K562 (cell line): ENCODE measurements around the gene UHMK1. TPM values are rescaled to one million over a fixed set of nuclear protein-coding genes. Genes with fewer than 3 reads are reported as not detected.

Experiments used
- DACH1 ChIP-seq: fragments of 450-650 bp; IDR thresholded peaks from 2 replicates; pipeline ENCODE4 v1.6.1; 2018; ENCODE audit not compliant: partially characterized antibody
- FUS ChIP-seq: fragments of 200-400 bp; formaldehyde crosslinking; optimal IDR thresholded peaks from 2 replicates; pipeline ENCODE3; 2017; ENCODE audit warnings: low read depth, low read length
- GTF2B ChIP-seq: IDR thresholded peaks from 2 replicates; pipeline ENCODE4 v1.6.1; 2011; ENCODE audit not compliant: insufficient read length; ENCODE audit errors: extremely low read depth
- HDAC8 ChIP-seq: fragments of 450-650 bp; IDR thresholded peaks from 2 replicates; pipeline ENCODE4 v1.6.1; 2016; ENCODE audit warnings: mild to moderate bottlenecking, missing genetic modification characterization, moderate library complexity, missing compliant biosample characterization
- HNRNPH1 ChIP-seq: fragments of 200-400 bp; formaldehyde crosslinking; optimal IDR thresholded peaks from 2 replicates; pipeline ENCODE3; 2017; ENCODE audit warnings: low read depth, mild to moderate bottlenecking, low read length, moderate library complexity
- RNF219 ChIP-seq: fragments of 250-450 bp; sonication (Bioruptor Pico); IDR thresholded peaks from 2 replicates; pipeline ENCODE4 v1.5.0; 2022; ENCODE audit warnings: mild to moderate bottlenecking
- polyA plus RNA-seq, 8 experiments: library from polyadenylated mRNA; depleted of rRNA in 4 of 8; stranded (reverse) in 5 of 8; unstranded in 3 of 8; fragments of >200 nt; fragmentation: Nextera tagmentation in 2 of 8; fragmentation: Illumina TruSeq in 1 of 8; extraction: Ambion mirVana in 2 of 8; extraction: Trizol in 1 of 8; gene quantifications; 2 replicates each; pipeline versions ENCODE4 v1.2.1 to v1.2.3, GENCODE V29; 2011 to 2014; ENCODE audit warnings: inconsistent platforms in 1 of 8, missing spikeins in 1 of 8
- small RNA-seq: library from RNA; depleted of rRNA; stranded (forward); fragments of <200 nt; gene quantifications from one replicate; pipeline ENCODE3, GENCODE V24; 2014
- total RNA-seq, 7 experiments: library from RNA; depleted of rRNA in 6 of 7; stranded (reverse); fragments of >200 nt in 6 of 7; fragmentation: Illumina TruSeq in 2 of 7; extraction: Trizol in 2 of 7; gene quantifications; 2 replicates each; pipeline versions ENCODE4 v1.2.1 to v1.2.3, GENCODE V29; 2011 to 2021; ENCODE audit warnings: low replicate concordance in 1 of 7
- TF ChIP-seq, protein P1 (sequence below): fragments of 250-450 bp; sonication (Bioruptor Pico); IDR thresholded peaks from 2 replicates; pipeline ENCODE4 v1.5.0; 2021
- TF ChIP-seq, protein P2 (sequence below): fragments of 250-450 bp; sonication (Bioruptor Pico); IDR thresholded peaks from 2 replicates; pipeline ENCODE4 v1.8.0; 2021; ENCODE audit warnings: mild to moderate bottlenecking, moderate library complexity

UHMK1 gene
- total and polyA plus RNA-seq, 9 of the 15 experiments (the other 6 are each of a cell fraction or from before 2014, with no cell fraction given) = 13.1 to 72.4 (median 38.3) TPM

- TF ChIP-seq, protein P1, sequence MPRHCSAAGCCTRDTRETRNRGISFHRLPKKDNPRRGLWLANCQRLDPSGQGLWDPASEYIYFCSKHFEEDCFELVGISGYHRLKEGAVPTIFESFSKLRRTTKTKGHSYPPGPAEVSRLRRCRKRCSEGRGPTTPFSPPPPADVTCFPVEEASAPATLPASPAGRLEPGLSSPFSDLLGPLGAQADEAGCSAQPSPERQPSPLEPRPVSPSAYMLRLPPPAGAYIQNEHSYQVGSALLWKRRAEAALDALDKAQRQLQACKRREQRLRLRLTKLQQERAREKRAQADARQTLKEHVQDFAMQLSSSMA = no peak
- no peak for TF ChIP-seq HNRNPH1
- TF ChIP-seq FUS = no peak
- TF ChIP-seq DACH1 = no peak
- TF ChIP-seq GTF2B = no peak
- TF ChIP-seq, protein P2, sequence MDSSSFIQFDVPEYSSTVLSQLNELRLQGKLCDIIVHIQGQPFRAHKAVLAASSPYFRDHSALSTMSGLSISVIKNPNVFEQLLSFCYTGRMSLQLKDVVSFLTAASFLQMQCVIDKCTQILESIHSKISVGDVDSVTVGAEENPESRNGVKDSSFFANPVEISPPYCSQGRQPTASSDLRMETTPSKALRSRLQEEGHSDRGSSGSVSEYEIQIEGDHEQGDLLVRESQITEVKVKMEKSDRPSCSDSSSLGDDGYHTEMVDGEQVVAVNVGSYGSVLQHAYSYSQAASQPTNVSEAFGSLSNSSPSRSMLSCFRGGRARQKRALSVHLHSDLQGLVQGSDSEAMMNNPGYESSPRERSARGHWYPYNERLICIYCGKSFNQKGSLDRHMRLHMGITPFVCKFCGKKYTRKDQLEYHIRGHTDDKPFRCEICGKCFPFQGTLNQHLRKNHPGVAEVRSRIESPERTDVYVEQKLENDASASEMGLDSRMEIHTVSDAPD (CRISPR knock-in tag) = no peak
- TF ChIP-seq RNF219 (CRISPR knock-in tag) = no peak
- no peak for TF ChIP-seq HDAC8 (tag)
Measured at GRCh38 chr1:162578936-162579335, 81.3 kb downstream of the UHMK1 start (continued).

Small RNA genes within 50 kb of the gene (small RNA-seq; reads per million reads assigned to genes)
- not detected for gene UQCRBP2

Other genes with a start within 250 kb of the UHMK1 start
- not detected in 2 replicates for gene SPATA46, start 121.0 kb upstream of the UHMK1 start, total RNA-seq (2014; rRNA removed)
- gene SPATA46, start 121.0 kb upstream of the UHMK1 start, total RNA-seq (2014; rRNA removed; fragmentation: Illumina TruSeq; extraction: Trizol) = not detected in 2 replicates
- not detected in 2 replicates for gene SPATA46, start 121.0 kb upstream of the UHMK1 start, total RNA-seq (2015; rRNA removed; fragmentation: Illumina TruSeq; extraction: Trizol)
- gene SPATA46, start 121.0 kb upstream of the UHMK1 start, total RNA-seq (2021) = not detected in 2 replicates
- gene SPATA46, start 121.0 kb upstream of the UHMK1 start, polyA plus RNA-seq (2011; rRNA removed) = 0.04 TPM in 2 replicates
- gene SPATA46, start 121.0 kb upstream of the UHMK1 start, polyA plus RNA-seq (2014; fragmentation: Illumina TruSeq; extraction: Trizol) = not detected in 2 replicates
- gene SPATA46, start 121.0 kb upstream of the UHMK1 start, polyA plus RNA-seq (2014; fragmentation: Nextera tagmentation; extraction: Ambion mirVana) = under 1 TPM in 1 of 2 experiments, not detected in 1; 0.11 TPM
- not detected in 2 replicates for gene SPATA46, start 121.0 kb upstream of the UHMK1 start, polyA plus RNA-seq (2014; rRNA removed)
- gene C1orf226, start 116.1 kb upstream of the UHMK1 start, total RNA-seq (2014; rRNA removed) = 0.36 and 0.37 TPM in 2 replicates
- 0.47 and 0.64 TPM in 2 replicates for gene C1orf226, start 116.1 kb upstream of the UHMK1 start, total RNA-seq (2014; rRNA removed; fragmentation: Illumina TruSeq; extraction: Trizol)
- 0.33 and 0.53 TPM in 2 replicates for gene C1orf226, start 116.1 kb upstream of the UHMK1 start, total RNA-seq (2015; rRNA removed; fragmentation: Illumina TruSeq; extraction: Trizol)
- gene C1orf226, start 116.1 kb upstream of the UHMK1 start, total RNA-seq (2021) = 1.4 and 1.6 TPM in 2 replicates
- 0.81 and 1.4 TPM in 2 replicates for gene C1orf226, start 116.1 kb upstream of the UHMK1 start, polyA plus RNA-seq (2011; rRNA removed)
- gene C1orf226, start 116.1 kb upstream of the UHMK1 start, polyA plus RNA-seq (2014; fragmentation: Illumina TruSeq; extraction: Trizol) = 1.2 and 1.3 TPM in 2 replicates
- gene C1orf226, start 116.1 kb upstream of the UHMK1 start, polyA plus RNA-seq (2014; fragmentation: Nextera tagmentation; extraction: Ambion mirVana) = under 1 TPM; 0.10 to 0.20 TPM
- gene C1orf226, start 116.1 kb upstream of the UHMK1 start, polyA plus RNA-seq (2014; rRNA removed) = 0.56 and 0.88 TPM in 2 replicates
- 5.2 and 5.6 TPM in 2 replicates for gene SH2D1B, start 85.7 kb upstream of the UHMK1 start, total RNA-seq (2014; rRNA removed)
- 9.7 and 10.8 TPM in 2 replicates for gene SH2D1B, start 85.7 kb upstream of the UHMK1 start, total RNA-seq (2014; rRNA removed; fragmentation: Illumina TruSeq; extraction: Trizol)
- 7.9 and 8.3 TPM in 2 replicates for gene SH2D1B, start 85.7 kb upstream of the UHMK1 start, total RNA-seq (2015; rRNA removed; fragmentation: Illumina TruSeq; extraction: Trizol)
- gene SH2D1B, start 85.7 kb upstream of the UHMK1 start, total RNA-seq (2021) = 5.4 and 6.3 TPM in 2 replicates
- 4.8 and 5.7 TPM in 2 replicates for gene SH2D1B, start 85.7 kb upstream of the UHMK1 start, polyA plus RNA-seq (2011; rRNA removed)
- 13.4 and 14.1 TPM in 2 replicates for gene SH2D1B, start 85.7 kb upstream of the UHMK1 start, polyA plus RNA-seq (2014; fragmentation: Illumina TruSeq; extraction: Trizol)
- 10 to 100 TPM; 17.1 to 19.6 TPM for gene SH2D1B, start 85.7 kb upstream of the UHMK1 start, polyA plus RNA-seq (2014; fragmentation: Nextera tagmentation; extraction: Ambion mirVana)
- 7.2 and 12.3 TPM in 2 replicates for gene SH2D1B, start 85.7 kb upstream of the UHMK1 start, polyA plus RNA-seq (2014; rRNA removed)
- gene UAP1, start 63.9 kb downstream of the UHMK1 start, total RNA-seq (2014; rRNA removed) = 191 and 213 TPM in 2 replicates
- 317 and 372 TPM in 2 replicates for gene UAP1, start 63.9 kb downstream of the UHMK1 start, total RNA-seq (2014; rRNA removed; fragmentation: Illumina TruSeq; extraction: Trizol)
- gene UAP1, start 63.9 kb downstream of the UHMK1 start, total RNA-seq (2015; rRNA removed; fragmentation: Illumina TruSeq; extraction: Trizol) = 188 TPM in 2 replicates
- gene UAP1, start 63.9 kb downstream of the UHMK1 start, total RNA-seq (2021) = 216 and 222 TPM in 2 replicates
- 257 and 285 TPM in 2 replicates for gene UAP1, start 63.9 kb downstream of the UHMK1 start, polyA plus RNA-seq (2011; rRNA removed)
- gene UAP1, start 63.9 kb downstream of the UHMK1 start, polyA plus RNA-seq (2014; fragmentation: Illumina TruSeq; extraction: Trizol) = 219 and 241 TPM in 2 replicates
- 100 to 1,000 TPM; 182 to 189 TPM for gene UAP1, start 63.9 kb downstream of the UHMK1 start, polyA plus RNA-seq (2014; fragmentation: Nextera tagmentation; extraction: Ambion mirVana)
- 201 and 213 TPM in 2 replicates for gene UAP1, start 63.9 kb downstream of the UHMK1 start, polyA plus RNA-seq (2014; rRNA removed)
- 0.69 and 2.0 TPM in 2 replicates for gene DDR2, start 134.6 kb downstream of the UHMK1 start, total RNA-seq (2014; rRNA removed)
- 1.3 and 2.2 TPM in 2 replicates for gene DDR2, start 134.6 kb downstream of the UHMK1 start, total RNA-seq (2014; rRNA removed; fragmentation: Illumina TruSeq; extraction: Trizol)
- 1.2 and 1.3 TPM in 2 replicates for gene DDR2, start 134.6 kb downstream of the UHMK1 start, total RNA-seq (2015; rRNA removed; fragmentation: Illumina TruSeq; extraction: Trizol)
- gene DDR2, start 134.6 kb downstream of the UHMK1 start, total RNA-seq (2021) = 1.6 and 1.7 TPM in 2 replicates
- 0.75 and 1.4 TPM in 2 replicates for gene DDR2, start 134.6 kb downstream of the UHMK1 start, polyA plus RNA-seq (2011; rRNA removed)
- gene DDR2, start 134.6 kb downstream of the UHMK1 start, polyA plus RNA-seq (2014; fragmentation: Illumina TruSeq; extraction: Trizol) = 1.1 and 1.5 TPM in 2 replicates
- under 1 TPM; 0.36 to 0.51 TPM for gene DDR2, start 134.6 kb downstream of the UHMK1 start, polyA plus RNA-seq (2014; fragmentation: Nextera tagmentation; extraction: Ambion mirVana)
- gene DDR2, start 134.6 kb downstream of the UHMK1 start, polyA plus RNA-seq (2014; rRNA removed) = 0.57 and 0.89 TPM in 2 replicates